ENCODE data around the gene SELENON. TPM values are rescaled to one million over a fixed set of nuclear protein-coding genes. Genes with fewer than 3 reads are reported as not detected.

SELENON gene
- total RNA-seq, 2 donors from 2014 or later: 22.8 to 27.4 TPM

DNA sequence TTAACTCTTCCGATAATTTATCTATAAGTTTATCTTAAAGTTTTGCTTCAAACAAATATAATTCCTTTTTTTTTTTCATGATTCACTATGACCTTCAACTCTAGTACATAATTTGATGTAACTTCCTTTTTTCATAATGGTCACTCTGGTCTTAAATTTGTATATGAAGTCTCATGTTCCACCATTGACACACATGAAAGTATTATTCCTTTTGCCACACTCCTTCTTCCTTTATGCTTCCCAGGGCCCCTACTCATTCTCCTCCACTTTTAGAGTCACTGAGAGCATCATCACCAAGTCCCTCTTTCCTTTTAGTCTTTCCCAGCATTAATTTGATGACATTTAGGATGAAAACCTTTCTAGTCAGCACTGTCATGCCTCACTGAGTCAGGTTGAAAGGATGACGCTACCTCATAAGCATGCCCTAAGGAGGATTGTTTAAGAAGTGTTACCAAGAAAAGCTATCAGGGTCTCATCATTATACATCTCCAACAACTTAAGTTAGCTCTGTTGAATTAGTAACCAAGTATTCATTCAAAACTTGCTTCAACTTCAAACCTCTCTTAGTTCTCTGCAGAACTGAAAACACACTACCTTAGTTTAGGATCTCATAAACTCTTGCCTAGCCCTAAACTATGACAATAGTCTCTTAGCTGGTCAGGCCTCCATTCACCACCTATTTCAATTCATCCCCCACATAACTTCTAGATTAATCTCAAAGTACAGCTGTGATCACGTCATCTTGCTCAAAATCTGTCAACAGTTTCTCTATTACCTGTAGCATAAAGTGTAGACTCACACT, 44.7 kb downstream of the SELENON start:
- Histone ChIP-seq H3K4me1 (no peaks in the 10 kb centered on the region), H3K27me3 (no peaks in the 10 kb centered on the region), H3K4me3 (no peak overlapping the region), H3K36me3 (replicated peaks in 1 of 2; ENCODE audit: insufficient read depth in 1 of 2, low read depth in 2 of 2) (no peaks in the 10 kb centered on the region), H3K27ac (no peak overlapping the region), H3K9me3 (no peaks in the 10 kb centered on the region)
- ATAC-seq (no peak), DNase-seq (no peak)
- TF ChIP-seq POLR2A (IDR thresholded peaks at IDR 0.05): no peak
- TF ChIP-seq, protein P1, sequence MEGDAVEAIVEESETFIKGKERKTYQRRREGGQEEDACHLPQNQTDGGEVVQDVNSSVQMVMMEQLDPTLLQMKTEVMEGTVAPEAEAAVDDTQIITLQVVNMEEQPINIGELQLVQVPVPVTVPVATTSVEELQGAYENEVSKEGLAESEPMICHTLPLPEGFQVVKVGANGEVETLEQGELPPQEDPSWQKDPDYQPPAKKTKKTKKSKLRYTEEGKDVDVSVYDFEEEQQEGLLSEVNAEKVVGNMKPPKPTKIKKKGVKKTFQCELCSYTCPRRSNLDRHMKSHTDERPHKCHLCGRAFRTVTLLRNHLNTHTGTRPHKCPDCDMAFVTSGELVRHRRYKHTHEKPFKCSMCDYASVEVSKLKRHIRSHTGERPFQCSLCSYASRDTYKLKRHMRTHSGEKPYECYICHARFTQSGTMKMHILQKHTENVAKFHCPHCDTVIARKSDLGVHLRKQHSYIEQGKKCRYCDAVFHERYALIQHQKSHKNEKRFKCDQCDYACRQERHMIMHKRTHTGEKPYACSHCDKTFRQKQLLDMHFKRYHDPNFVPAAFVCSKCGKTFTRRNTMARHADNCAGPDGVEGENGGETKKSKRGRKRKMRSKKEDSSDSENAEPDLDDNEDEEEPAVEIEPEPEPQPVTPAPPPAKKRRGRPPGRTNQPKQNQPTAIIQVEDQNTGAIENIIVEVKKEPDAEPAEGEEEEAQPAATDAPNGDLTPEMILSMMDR (IDR thresholded peaks at IDR 0.05): no peak
- intact Hi-C loops (cut with DNase I): no loop called here
- 69 to 79% methylated on average over 3 of the region's 3 CpGs for whole genome bisulfite sequencing, 2 donors

DNA sequence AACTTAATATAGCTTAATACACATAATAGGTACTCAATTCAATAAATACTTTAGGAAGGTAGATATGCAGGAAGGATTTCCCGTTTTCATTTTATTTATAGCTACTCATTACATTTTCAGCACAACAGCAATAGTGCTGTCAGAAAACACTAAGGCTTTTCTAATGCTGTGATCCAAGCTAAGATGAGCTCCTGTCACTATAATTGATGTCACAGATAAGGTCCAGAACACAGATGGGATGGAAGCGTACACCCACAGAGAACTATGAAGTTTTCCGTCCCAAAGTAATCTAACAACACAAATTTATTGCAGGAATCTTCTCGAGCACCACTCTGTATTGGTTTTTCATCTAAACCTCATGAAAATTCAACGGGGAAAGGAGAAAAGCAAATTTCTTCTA, 45.7 kb downstream of the SELENON start:
- Histone ChIP-seq H3K4me3 (no peak overlapping the region), H3K36me3 (replicated peaks in 1 of 2; ENCODE audit: insufficient read depth in 1 of 2, low read depth in 2 of 2) (no peaks in the 10 kb centered on the region), H3K9me3 (no peaks in the 10 kb centered on the region), H3K27ac (no peak overlapping the region), H3K4me1 (no peaks in the 10 kb centered on the region), H3K27me3 (no peaks in the 10 kb centered on the region)
- DNase-seq: no peak
- intact Hi-C loops (cut with DNase I): no loop called here
- no peak for ATAC-seq
- WGBS, 2 donors: 79 to 85% methylated on average over 5 of the region's 5 CpGs
- no peak for TF ChIP-seq POLR2A (IDR thresholded peaks at IDR 0.05)
- TF ChIP-seq, protein P1 (IDR thresholded peaks at IDR 0.05): no peak

- WGBS, 2 donors: 66% methylated on average over 4 of the region's 4 CpGs
- TF ChIP-seq, protein P1 (IDR thresholded peaks at IDR 0.05): no peak
- TF ChIP-seq POLR2A (IDR thresholded peaks at IDR 0.05): no peak
- ATAC-seq: no peak
- Histone ChIP-seq H3K27ac (no peak overlapping the region), H3K36me3 (replicated peaks in 1 of 2; ENCODE audit: insufficient read depth in 1 of 2, low read depth in 2 of 2) (no peaks in the 10 kb centered on the region), H3K27me3 (no peaks in the 10 kb centered on the region), H3K9me3 (no peaks in the 10 kb centered on the region), H3K4me1 (no peaks in the 10 kb centered on the region), H3K4me3 (no peak overlapping the region)
- intact Hi-C loops (cut with DNase I): no loop called here
- DNase-seq: no peak
These were observed 47.9 kb downstream of the SELENON start for GRCh38 chr1:25847929-25848328.

- no peak for TF ChIP-seq POLR2A (IDR thresholded peaks at IDR 0.05)
- TF ChIP-seq, protein P1 (IDR thresholded peaks at IDR 0.05): no peak
- 67 to 80% methylated on average over 1 of the region's 1 CpG for WGBS, 2 donors
- Histone ChIP-seq H3K4me3 (no peak overlapping the region), H3K27ac (no peak overlapping the region), H3K36me3 (replicated peaks in 1 of 2; ENCODE audit: insufficient read depth in 1 of 2, low read depth in 2 of 2) (no peaks in the 10 kb centered on the region), H3K4me1 (no peaks in the 10 kb centered on the region), H3K27me3 (no peaks in the 10 kb centered on the region), H3K9me3 (no peaks in the 10 kb centered on the region)
- ATAC-seq (no peak), DNase-seq (no peak)
- intact Hi-C loops (cut with DNase I): no loop called here
These were observed 48.5 kb downstream of the SELENON start for GRCh38 chr1:25848531-25848930.

- H3K36me3 ChIP-seq (replicated peaks in 1 of 2; ENCODE audit: insufficient read depth in 1 of 2, low read depth in 2 of 2): no peaks in the 10 kb centered on the region
- ATAC-seq (no peak), DNase-seq (no peak)
- no peak overlapping the region for H3K4me3 ChIP-seq
- no peak for TF ChIP-seq POLR2A (IDR thresholded peaks at IDR 0.05)
- TF ChIP-seq, protein P1 (IDR thresholded peaks at IDR 0.05): no peak
- no peak overlapping the region for H3K27ac ChIP-seq
- H3K9me3 ChIP-seq: no peaks in the 10 kb centered on the region
- WGBS, 2 donors: 90 to 94% methylated on average over 2 of the region's 2 CpGs
- intact Hi-C loops (cut with DNase I): no loop called here
- H3K27me3 ChIP-seq: no peaks in the 10 kb centered on the region
- peaks cover 7% of the 10 kb centered on the region for H3K4me1 ChIP-seq
These were observed 54.6 kb downstream of the SELENON start for GRCh38 chr1:25854554-25854953.
